GM12878 (cell line): ENCODE results near the gene RELL2. TPM values are rescaled to one million over a fixed set of nuclear protein-coding genes. Genes with fewer than 3 reads are reported as not detected.

ENCODE experiments used
- ATAC-seq: fragments of 200-7000 bp; cut with Tn5 transposase; 3 replicates; pipeline ENCODE4 v1.9.1; 2020; ENCODE audit warnings: mild to moderate bottlenecking, moderate library complexity
- BruUV-seq: library from RNA; stranded (reverse); fragments of 400-500 nt; replicated peaks from 2 replicates; lab custom pipeline; 2021; lab: Mats Ljungman, UMichigan
- CTCF ChIA-PET: fragments of 300-600 bp; sonication (Branson Sonifier 250); formaldehyde crosslinking; extraction: SDS; loops from one replicate; lab custom pipeline; 2021; ENCODE audit warnings: inconsistent platforms; lab: Yijun Ruan, JAX
- POLR2A ChIA-PET: fragments of 350-600 bp; formaldehyde crosslinking; extraction: SDS; loops from one replicate; lab custom pipeline; 2021; ENCODE audit warnings: inconsistent platforms; lab: Charles Lee
- RAD21 ChIA-PET: fragments of 300-600 bp; sonication (Branson Sonifier 250); formaldehyde crosslinking; loops from one replicate; lab custom pipeline; 2023; ENCODE audit warnings: antibody characterized with exemption; ENCODE audit not compliant: unreplicated experiment; lab: Charles Lee
- SMC1A ChIA-PET: fragments of 300-600 bp; sonication (Branson Sonifier 250); formaldehyde crosslinking; loops from one replicate; lab custom pipeline; 2023; ENCODE audit not compliant: unreplicated experiment, uncharacterized antibody; lab: Charles Lee
- DNase-seq: peaks from one replicate; pipeline ENCODE4 v3.0.0-alpha.2; 2011; ENCODE audit warnings: low read depth, low spot score
- FAIRE-seq: peaks from 3 replicates; lab custom pipeline; 2011; peaks lifted over from hg19 to GRCh38; lab: Jason Lieb, UNC
- H2AFZ ChIP-seq: 2 replicates; pipeline ENCODE4 v1.6.0; 2011; ENCODE audit warnings: low read depth, low read length, control low read depth; ENCODE audit not compliant: control insufficient read depth
- H3K27ac ChIP-seq: 2 replicates; pipeline ENCODE4 v1.5.1; 2011; ENCODE audit warnings: control low read depth; ENCODE audit not compliant: control insufficient read depth, insufficient read depth
- H3K27me3 ChIP-seq, 2 experiments: replicated peaks in 1 of 2; 2 replicates each; pipeline versions ENCODE4 v1.6.0 to v1.6.1; 2011; ENCODE audit warnings: low read length in 1 of 2; ENCODE audit not compliant: control insufficient read depth in 2 of 2, insufficient read depth in 2 of 2
- H3K36me3 ChIP-seq, 2 experiments: 2 replicates each; pipeline ENCODE4 v1.5.1; 2011; ENCODE audit warnings: low read length in 1 of 2; ENCODE audit not compliant: control insufficient read depth in 2 of 2, insufficient read depth in 2 of 2
- H3K4me1 ChIP-seq: 2 replicates; pipeline ENCODE4 v1.6.1; 2011; ENCODE audit warnings: mild to moderate bottlenecking, low read length, moderate library complexity, mixed read lengths; ENCODE audit not compliant: control insufficient read depth, insufficient read depth
- H3K4me2 ChIP-seq: 2 replicates; pipeline ENCODE4 v1.6.0; 2011; ENCODE audit warnings: control low read depth; ENCODE audit not compliant: control insufficient read depth, insufficient read depth
- H3K4me3 ChIP-seq: fragments of 200-600 bp; sonication (generic); 2 replicates; pipeline ENCODE4 v1.5.1; 2016
- H3K79me2 ChIP-seq: 2 replicates; pipeline ENCODE4 v1.6.0; 2011; ENCODE audit warnings: low read length; ENCODE audit not compliant: control insufficient read depth, insufficient read depth
- H3K9ac ChIP-seq: 2 replicates; pipeline ENCODE4 v1.8.0; 2011; ENCODE audit warnings: low read length, control low read depth, mixed read lengths; ENCODE audit not compliant: control insufficient read depth, insufficient read depth
- H3K9me3 ChIP-seq: replicated peaks from 3 replicates; pipeline ENCODE4 v1.5.1; 2011; ENCODE audit warnings: mild to moderate bottlenecking, low read length; ENCODE audit not compliant: control insufficient read depth, insufficient read depth
- H4K20me1 ChIP-seq: 2 replicates; pipeline ENCODE4 v1.6.0; 2011; ENCODE audit not compliant: control insufficient read depth, insufficient read depth
- ATF7 ChIP-seq: fragments of 450-650 bp; IDR thresholded peaks from 2 replicates; pipeline ENCODE4 v1.6.1; 2016; ENCODE audit warnings: low read depth, mild to moderate bottlenecking
- CREB1 ChIP-seq: IDR thresholded peaks from 2 replicates; pipeline ENCODE4 v1.6.1; 2012; ENCODE audit warnings: low read depth, mild to moderate bottlenecking, inconsistent platforms
- EZH2 ChIP-seq: IDR thresholded peaks from 2 replicates; pipeline ENCODE4 v1.6.1; 2012; ENCODE audit warnings: low read depth, mild to moderate bottlenecking, control low read depth, inconsistent platforms, low read length, borderline replicate concordance; ENCODE audit not compliant: control insufficient read depth
- JUNB ChIP-seq: IDR thresholded peaks from 2 replicates; pipeline ENCODE4 v1.6.1; 2016; ENCODE audit warnings: antibody characterized with exemption, mild to moderate bottlenecking
- KDM1A ChIP-seq: fragments of 200-600 bp; sonication (generic); IDR thresholded peaks from 2 replicates; pipeline ENCODE4 v1.6.1; 2016; ENCODE audit warnings: borderline replicate concordance
- PML ChIP-seq: IDR thresholded peaks from 2 replicates; pipeline ENCODE4 v1.6.1; 2012; ENCODE audit warnings: low read length, inconsistent platforms
- POLR2AphosphoS2 ChIP-seq: IDR thresholded peaks from 2 replicates; pipeline ENCODE4 v1.6.1; 2011; ENCODE audit warnings: low read depth, mild to moderate bottlenecking, low read length, improper control_type of control experiment, moderate library complexity
- RAD21 ChIP-seq: IDR thresholded peaks from 2 replicates; pipeline ENCODE4 v1.6.1; 2011; ENCODE audit warnings: mild to moderate bottlenecking, low read depth, low read length, moderate library complexity; ENCODE audit not compliant: insufficient read depth
- RUNX3 ChIP-seq: IDR thresholded peaks from 2 replicates; pipeline ENCODE4 v1.6.1; 2012; ENCODE audit warnings: low read length, inconsistent platforms
- SMC3 ChIP-seq: IDR thresholded peaks from 2 replicates; pipeline ENCODE4 v1.6.1; 2011; ENCODE audit warnings: low read length, improper control_type of control experiment, borderline replicate concordance
- TARDBP ChIP-seq: IDR thresholded peaks from 2 replicates; pipeline ENCODE4 v1.6.1; 2016; ENCODE audit warnings: borderline replicate concordance
- WRNIP1 ChIP-seq: IDR thresholded peaks from 2 replicates; pipeline ENCODE4 v1.6.1; 2011; ENCODE audit warnings: low read depth, low read length, improper control_type of control experiment, borderline replicate concordance
- WGBS: methylation state at CpG from one replicate; pipeline ENCODE4 v1.1.6; 2016; ENCODE audit warnings: low lambda C conversion rate; ENCODE audit not compliant: insufficient replicate concordance, insufficient coverage; ENCODE audit errors: missing lambda C conversion rate; 5-methylcytosine and 5-hydroxymethylcytosine counted together
- in situ Hi-C: fragments of 300-500 bp; cut with MboI; formaldehyde crosslinking; loops from 9 replicates; pipeline ENCODE4 v1.14.3; 2018; ENCODE audit warnings: mixed read lengths
- intact Hi-C: fragments of 100-400 bp; cut with micrococcal nuclease; formaldehyde crosslinking; loops from one replicate; pipeline ENCODE4 v1.14.2; 2022; ENCODE audit not compliant: unreplicated experiment
- polyA plus RNA-seq, 11 experiments: library from polyadenylated mRNA; depleted of rRNA in 4 of 11; unstranded in 6 of 11; stranded (reverse) in 5 of 11; fragments of >200 nt; fragmentation: Nextera tagmentation in 4 of 11; fragmentation: Illumina TruSeq in 1 of 11; extraction: Ambion mirVana in 4 of 11; extraction: Trizol in 1 of 11; gene quantifications; 1 replicate in 1 of 11; 2 replicates in 10 of 11; pipeline versions ENCODE4 v1.2.1 to v1.2.3, GENCODE V29; 2011 to 2016; ENCODE audit warnings: inconsistent platforms in 2 of 11, missing spikeins in 2 of 11, low read depth in 1 of 11
- total RNA-seq, 4 experiments: library from RNA; depleted of rRNA in 3 of 4; stranded (reverse); fragments of >200 nt in 3 of 4; fragmentation: Illumina TruSeq in 1 of 4; extraction: Trizol in 1 of 4; gene quantifications; 2 replicates each; pipeline versions ENCODE4 v1.2.1 to v1.2.3, GENCODE V29; 2013 to 2021
- TF ChIP-seq, protein P1 (sequence below): fragments of 450-650 bp; IDR thresholded peaks from 2 replicates; pipeline ENCODE4 v1.6.1; 2017; ENCODE audit warnings: mild to moderate bottlenecking
- TF ChIP-seq, protein P2 (sequence below): IDR thresholded peaks from 2 replicates; pipeline ENCODE4 v1.6.1; 2012; ENCODE audit warnings: low read depth, low read length, improper control_type of control experiment

Gene RELL2
- total and polyA plus RNA-seq, 10 of the 15 experiments (the other 5 are each of a cell fraction or from before 2014, with no cell fraction given) = 0.23 to 21.4 (median 7.1) TPM

DNA sequence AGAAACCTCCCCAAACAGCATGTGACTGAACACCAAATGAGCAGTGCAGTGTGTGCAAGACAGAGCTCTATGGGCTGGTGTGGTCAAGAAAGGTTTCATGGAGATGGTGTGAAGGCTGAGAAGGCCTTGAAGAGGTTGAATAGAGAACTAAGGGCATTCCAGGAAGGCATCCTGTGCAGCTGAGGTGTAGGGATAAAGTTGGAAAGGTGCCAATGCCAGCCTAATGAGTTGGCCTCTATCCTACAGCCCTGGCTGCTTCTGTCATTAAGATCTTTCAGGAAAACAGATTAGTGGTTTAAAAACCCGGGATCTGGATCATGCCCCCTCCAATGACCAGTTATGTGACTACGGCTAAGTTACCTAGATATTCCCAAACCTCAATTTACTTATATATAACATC, 4.1 kb upstream of the RELL2 start:
- Histone ChIP-seq H4K20me1 (no peaks in the 10 kb centered on the region), H3K27ac (no peak overlapping the region), H3K4me1 (peaks cover 26% of the 10 kb centered on the region), H3K79me2 (peaks cover 56% of the 10 kb centered on the region), H3K4me3 (no peak overlapping the region), H3K9me3 (no peaks in the 10 kb centered on the region), H3K27me3 (no peaks in the 10 kb centered on the region), H3K36me3 (peaks cover 14 to 19% of the 10 kb centered on the region in 2 experiments), H2AFZ (no peak overlapping the region), H3K9ac (no peak overlapping the region), H3K4me2 (peak overlapping the region; percentile 21)
- DNase-seq = no peak
- WGBS = 76% methylated on average over 2 of the region's 2 CpGs
- ChIA-PET SMC1A (interaction anchor here (0.8 to 12.9 kb wide), 6 partner anchors 15 to 328 kb away, joined by 3 to 245 read pairs (median 8); partner anchors contain the start of gene DIAPH1), POLR2A (interaction anchor here (0.7 to 11.5 kb wide), 4 partner anchors 11 to 65 kb away, joined by 3 to 215 read pairs (median 7); partner anchors contain the start of gene DIAPH1), RAD21 (interaction anchor here (1.1 to 8.2 kb wide), 5 partner anchors 10 to 567 kb away, joined by 3 to 124 read pairs (median 79); partner anchors contain the start of gene DIAPH1), CTCF (interaction anchor here (1.1 to 11.2 kb wide), 11 partner anchors 9 to 328 kb away, joined by 3 to 137 read pairs (median 10); partner anchors contain the start of genes DIAPH1 and FCHSD1)
- BruUV-seq = no TSS peak
- no peak for ATAC-seq
- FAIRE-seq = no peak
- TF ChIP-seq SMC3 = no peak
- no peak for TF ChIP-seq TARDBP
- no peak for TF ChIP-seq JUNB
- no peak for TF ChIP-seq PML
- no peak for TF ChIP-seq RUNX3
- TF ChIP-seq RAD21 = no peak
- TF ChIP-seq KDM1A = no peak
- no peak for TF ChIP-seq ATF7
- TF ChIP-seq, protein P1, sequence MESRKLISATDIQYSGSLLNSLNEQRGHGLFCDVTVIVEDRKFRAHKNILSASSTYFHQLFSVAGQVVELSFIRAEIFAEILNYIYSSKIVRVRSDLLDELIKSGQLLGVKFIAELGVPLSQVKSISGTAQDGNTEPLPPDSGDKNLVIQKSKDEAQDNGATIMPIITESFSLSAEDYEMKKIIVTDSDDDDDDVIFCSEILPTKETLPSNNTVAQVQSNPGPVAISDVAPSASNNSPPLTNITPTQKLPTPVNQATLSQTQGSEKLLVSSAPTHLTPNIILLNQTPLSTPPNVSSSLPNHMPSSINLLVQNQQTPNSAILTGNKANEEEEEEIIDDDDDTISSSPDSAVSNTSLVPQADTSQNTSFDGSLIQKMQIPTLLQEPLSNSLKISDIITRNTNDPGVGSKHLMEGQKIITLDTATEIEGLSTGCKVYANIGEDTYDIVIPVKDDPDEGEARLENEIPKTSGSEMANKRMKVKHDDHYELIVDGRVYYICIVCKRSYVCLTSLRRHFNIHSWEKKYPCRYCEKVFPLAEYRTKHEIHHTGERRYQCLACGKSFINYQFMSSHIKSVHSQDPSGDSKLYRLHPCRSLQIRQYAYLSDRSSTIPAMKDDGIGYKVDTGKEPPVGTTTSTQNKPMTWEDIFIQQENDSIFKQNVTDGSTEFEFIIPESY = no peak
- no peak for TF ChIP-seq POLR2AphosphoS2
- no peak for TF ChIP-seq CREB1
- TF ChIP-seq, protein P2, sequence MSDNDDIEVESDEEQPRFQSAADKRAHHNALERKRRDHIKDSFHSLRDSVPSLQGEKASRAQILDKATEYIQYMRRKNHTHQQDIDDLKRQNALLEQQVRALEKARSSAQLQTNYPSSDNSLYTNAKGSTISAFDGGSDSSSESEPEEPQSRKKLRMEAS = no peak
- no peak for TF ChIP-seq EZH2
- TF ChIP-seq WRNIP1 = no peak
- intact Hi-C loops (no loop called here), in situ Hi-C loops (no loop called here)
